IMR-90 (cell line): ENCODE measurements around the gene GDPD3. TPM values are rescaled to one million over a fixed set of nuclear protein-coding genes. Genes with fewer than 3 reads are reported as not detected.

Experiments
- ATAC-seq: fragments of 200-7000 bp; cut with Tn5 transposase; 2 replicates; pipeline ENCODE4 v1.9.1; 2020; ENCODE audit warnings: low read depth, mild to moderate bottlenecking, moderate library complexity
- BruUV-seq: library from RNA; stranded (reverse); fragments of 400-500 nt; replicated peaks from 2 replicates; lab custom pipeline; 2021; lab: Mats Ljungman, UMichigan
- CTCF ChIA-PET: fragments of 300-600 bp; formaldehyde crosslinking; extraction: SDS; loops from one replicate; lab custom pipeline; 2021; ENCODE audit warnings: antibody characterized with exemption; lab: Yijun Ruan, JAX
- POLR2A ChIA-PET: fragments of 300-600 bp; sonication (Branson Sonifier 250); formaldehyde crosslinking; loops from one replicate; lab custom pipeline; 2022; ENCODE audit warnings: antibody characterized with exemption; ENCODE audit not compliant: unreplicated experiment; lab: Charles Lee
- DNase-seq: peaks from one replicate; pipeline ENCODE4 v3.0.0; 2013
- H2AFZ ChIP-seq: replicated peaks from 2 replicates; pipeline ENCODE3; 2013; ENCODE audit warnings: low read length, mild to moderate bottlenecking; ENCODE audit not compliant: poor library complexity
- H2AK5ac ChIP-seq: 2 replicates; pipeline ENCODE4 v1.6.1; 2013; ENCODE audit warnings: low read depth, low read length, inconsistent platforms
- H2AK9ac ChIP-seq: replicated peaks from 2 replicates; pipeline ENCODE3; 2013; ENCODE audit warnings: mild to moderate bottlenecking, low read depth, low read length, moderate library complexity; ENCODE audit not compliant: poor library complexity
- H2BK120ac ChIP-seq: 2 replicates; pipeline ENCODE4 v1.6.1; 2013; ENCODE audit warnings: low read depth, low read length, inconsistent platforms
- H2BK15ac ChIP-seq: 3 replicates; pipeline ENCODE4 v1.6.1; 2013; ENCODE audit warnings: low read depth, low read length, inconsistent platforms
- H2BK20ac ChIP-seq: 2 replicates; pipeline ENCODE4 v1.6.1; 2013; ENCODE audit warnings: low read depth, mild to moderate bottlenecking, inconsistent platforms, low read length, moderate library complexity
- H2BK5ac ChIP-seq: 2 replicates; pipeline ENCODE4 v1.6.1; 2013; ENCODE audit warnings: mild to moderate bottlenecking, low read depth, low read length, inconsistent platforms; ENCODE audit not compliant: poor library complexity, severe bottlenecking
- H3K14ac ChIP-seq: replicated peaks from 2 replicates; pipeline ENCODE4 v1.6.1; 2013; ENCODE audit warnings: low read depth, low read length, inconsistent platforms
- H3K18ac ChIP-seq: 2 replicates; pipeline ENCODE4 v1.6.1; 2013; ENCODE audit warnings: low read depth, low read length, control low read depth
- H3K23ac ChIP-seq: 2 replicates; pipeline ENCODE4 v1.6.1; 2013; ENCODE audit warnings: low read depth, low read length, inconsistent platforms
- H3K27ac ChIP-seq: 2 replicates; pipeline ENCODE4 v1.5.1; 2013; ENCODE audit warnings: mild to moderate bottlenecking, control low read depth, low read length; ENCODE audit not compliant: insufficient read depth
- H3K27me3 ChIP-seq: 2 replicates; pipeline ENCODE4 v1.6.1; 2013; ENCODE audit warnings: low read length; ENCODE audit not compliant: control insufficient read depth, insufficient read depth
- H3K36me3 ChIP-seq: 2 replicates; pipeline ENCODE4 v1.6.1; 2013; ENCODE audit warnings: low read length, mixed read lengths; ENCODE audit not compliant: control insufficient read depth, insufficient read depth
- H3K4ac ChIP-seq: 2 replicates; pipeline ENCODE4 v1.6.1; 2013; ENCODE audit warnings: low read depth, low read length, inconsistent platforms
- H3K4me1 ChIP-seq: 2 replicates; pipeline ENCODE4 v1.6.1; 2013; ENCODE audit warnings: low read length, mixed read lengths; ENCODE audit not compliant: control insufficient read depth, insufficient read depth
- H3K4me2 ChIP-seq: 2 replicates; pipeline ENCODE4 v1.6.1; 2013; ENCODE audit warnings: low read depth, mild to moderate bottlenecking, control low read depth, low read length, moderate library complexity
- H3K4me3 ChIP-seq: 2 replicates; pipeline ENCODE4 v1.5.1; 2013; ENCODE audit warnings: low read depth, mild to moderate bottlenecking, control low read depth, low read length, moderate library complexity; ENCODE audit not compliant: insufficient read depth
- H3K56ac ChIP-seq: 2 replicates; pipeline ENCODE4 v1.6.1; 2013; ENCODE audit warnings: low read length, inconsistent platforms; ENCODE audit not compliant: insufficient read depth; ENCODE audit errors: extremely low read depth
- H3K79me1 ChIP-seq, 2 experiments: 2 replicates each; pipeline ENCODE4 v1.6.1; 2013; ENCODE audit warnings: low read length in 2 of 2, inconsistent platforms in 1 of 2, low read depth in 1 of 2
- H3K9ac ChIP-seq: 2 replicates; pipeline ENCODE4 v1.6.1; 2013; ENCODE audit warnings: low read depth, low read length, control low read depth
- H3K9me1 ChIP-seq: 2 replicates; pipeline ENCODE4 v1.6.1; 2013; ENCODE audit warnings: low read length, inconsistent platforms; ENCODE audit not compliant: insufficient read depth
- H3K9me3 ChIP-seq: 2 replicates; pipeline ENCODE4 v1.6.1; 2013; ENCODE audit warnings: low read length; ENCODE audit not compliant: control insufficient read depth, insufficient read depth
- H4K20me1 ChIP-seq: 2 replicates; pipeline ENCODE4 v1.6.1; 2013; ENCODE audit warnings: low read length, inconsistent platforms; ENCODE audit not compliant: insufficient read depth
- H4K5ac ChIP-seq: 2 replicates; pipeline ENCODE4 v1.6.1; 2013; ENCODE audit warnings: mild to moderate bottlenecking, low read depth, low read length, control low read depth
- H4K8ac ChIP-seq, 2 experiments: 2 replicates each; pipeline ENCODE4 v1.6.1; 2013; ENCODE audit warnings: low read depth in 2 of 2, low read length in 2 of 2, control low read depth in 1 of 2, inconsistent platforms in 1 of 2
- H4K91ac ChIP-seq: 2 replicates; pipeline ENCODE4 v1.6.1; 2013; ENCODE audit warnings: low read depth, low read length, inconsistent platforms; ENCODE audit not compliant: insufficient read depth
- BHLHE40 ChIP-seq: fragments of 150-350 bp; IDR thresholded peaks from 2 replicates; pipeline ENCODE4 v1.6.1; 2016; ENCODE audit warnings: mild to moderate bottlenecking, low read depth, low read length
- CEBPB ChIP-seq: IDR thresholded peaks from 2 replicates; pipeline ENCODE4 v1.6.1; 2012; ENCODE audit warnings: low read depth, low read length, improper control_type of control experiment
- CTCF ChIP-seq: conservative IDR thresholded peaks from 2 replicates; pipeline ENCODE4 v1.5.1; 2012; ENCODE audit warnings: mild to moderate bottlenecking, low read depth, low read length, improper control_type of control experiment
- ELK1 ChIP-seq: fragments of 150-350 bp; IDR thresholded peaks from 2 replicates; pipeline ENCODE4 v1.6.1; 2016; ENCODE audit warnings: low read depth, mild to moderate bottlenecking, low read length, moderate library complexity, borderline replicate concordance
- MXI1 ChIP-seq: IDR thresholded peaks from 2 replicates; pipeline ENCODE4 v1.6.1; 2012; ENCODE audit warnings: low read depth, mild to moderate bottlenecking, low read length, moderate library complexity, borderline replicate concordance
- RCOR1 ChIP-seq: IDR thresholded peaks from 2 replicates; pipeline ENCODE4 v1.6.1; 2012; ENCODE audit warnings: mild to moderate bottlenecking, low read length, improper control_type of control experiment; ENCODE audit not compliant: insufficient replicate concordance
- SMC3 ChIP-seq: fragments of 150-350 bp; IDR thresholded peaks from 2 replicates; pipeline ENCODE4 v1.6.1; 2016; ENCODE audit warnings: low read depth, mild to moderate bottlenecking, antibody characterized with exemption, low read length, moderate library complexity
- WGBS, 2 experiments: methylation state at CpG; one replicate each; pipeline versions ENCODE4 v1.1.5 to v1.1.7; 2013; ENCODE audit warnings: missing lambda C conversion rate in 2 of 2; ENCODE audit not compliant: insufficient read length in 1 of 2; ENCODE audit errors: extremely low coverage in 2 of 2; 5-methylcytosine and 5-hydroxymethylcytosine counted together
- dilution Hi-C: fragments of 300-500 bp; cut with HindIII; formaldehyde crosslinking; loops from one replicate; pipeline ENCODE4 v1.14.3; 2018; ENCODE audit warnings: low sequenced_read_pairs; ENCODE audit not compliant: unreplicated experiment
- in situ Hi-C: fragments of 300-500 bp; cut with MboI; formaldehyde crosslinking; loops from 3 replicates; pipeline ENCODE4 v1.14.3; 2019; ENCODE audit warnings: low sequenced_read_pairs, inconsistent platforms, mixed read lengths
- intact Hi-C: fragments of 100-400 bp; cut with micrococcal nuclease; formaldehyde crosslinking; loops from 2 replicates; pipeline ENCODE4 v1.10.0; 2022
- polyA plus RNA-seq, 3 experiments: library from polyadenylated mRNA; depleted of rRNA; stranded (reverse); fragments of >200 nt; gene quantifications; 2 replicates each; pipeline ENCODE4 v1.2.3, GENCODE V29; 2012; ENCODE audit warnings: low replicate concordance in 1 of 3
- total RNA-seq: library from RNA; depleted of rRNA; stranded (reverse); fragments of >200 nt; gene quantifications from 2 replicates; pipeline ENCODE4 v1.2.3, GENCODE V29; 2012

Gene GDPD3
- total and polyA plus RNA-seq, 2 of the 4 experiments (the other 2 are of a cell fraction) = under 0.01 to 19.5 TPM

GRCh38 chr16:30152517-30152916 lies 39.2 kb upstream of the GDPD3 start:
- DNase-seq (no peak), ATAC-seq (no peak)
- Histone ChIP-seq H3K9me1 (no peaks in the 10 kb centered on the region), H2BK120ac (no peak overlapping the region), H3K18ac (no peak overlapping the region), H3K4me2 (no peak overlapping the region), H2BK20ac (no peak overlapping the region), H4K20me1 (no peaks in the 10 kb centered on the region), H3K9ac (no peak overlapping the region), H4K5ac (no peak overlapping the region), H4K8ac (no peak overlapping the region), H4K91ac (no peak overlapping the region), H2BK5ac (no peak overlapping the region), H3K79me1 (no peaks in the 10 kb centered on the region), H3K4me3 (no peak overlapping the region), H3K36me3 (no peaks in the 10 kb centered on the region), H2AFZ (no peak overlapping the region), H3K4me1 (no peaks in the 10 kb centered on the region), H3K4ac (no peak overlapping the region), H3K14ac (no peak overlapping the region), H2AK5ac (no peak overlapping the region), H2AK9ac (no peak overlapping the region), H3K27ac (no peak overlapping the region), H3K27me3 (no peaks in the 10 kb centered on the region; the same call in 1 of the 2 replicates), H3K56ac (no peak overlapping the region), H3K23ac (no peak overlapping the region), H3K9me3 (peaks cover 10% of the 10 kb centered on the region), H2BK15ac (no peak overlapping the region)
- intact Hi-C loops (no loop called here), dilution Hi-C loops (no loop called here), in situ Hi-C loops (loop anchor here (5.0 kb wide), 1 partner anchor 55 kb away; the partner anchor contains the start of gene YPEL3)
- POLR2A ChIA-PET = no interaction called here
- BruUV-seq = no TSS peak
- CTCF ChIA-PET = no interaction called here
- no CpG with 5 or more reads among the region's 9 CpGs for WGBS, 2 experiments
- TF ChIP-seq CEBPB = no peak
- no peak for TF ChIP-seq ELK1
- TF ChIP-seq SMC3 = no peak
- TF ChIP-seq RCOR1 = no peak
- TF ChIP-seq BHLHE40 = no peak
- no peak for TF ChIP-seq CTCF
- TF ChIP-seq MXI1 = no peak
